ENCODE measurements around the gene TOB1. TPM values are rescaled to one million over a fixed set of nuclear protein-coding genes. Genes with fewer than 3 reads are reported as not detected.

Gene TOB1
- total and polyA plus RNA-seq, 9 of the 15 experiments (the other 6 are each of a cell fraction or from before 2014, with no cell fraction given): 4.8 to 63.7 (median 13.2) TPM

DNA sequence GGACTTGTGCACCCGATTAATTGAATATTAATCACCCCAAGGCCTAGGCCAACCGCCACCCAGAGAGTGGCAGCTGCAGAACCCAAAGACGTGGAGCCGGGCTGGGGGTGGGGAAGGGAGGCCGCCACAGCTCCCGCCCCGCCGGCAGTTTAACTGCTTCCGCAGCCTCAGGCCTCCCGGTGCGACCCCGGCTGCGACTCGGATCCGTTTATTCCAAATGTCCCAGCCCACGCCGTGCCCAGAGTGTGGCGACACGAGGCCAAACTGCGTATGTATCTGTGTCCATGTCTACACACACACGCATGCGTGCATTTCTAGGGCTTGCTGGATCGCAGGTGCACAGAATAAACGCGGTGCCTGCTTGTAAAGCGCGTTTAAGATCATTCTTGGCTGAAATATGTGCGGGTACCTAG is 802 bp upstream of the TOB1 start (continued):
- TF ChIP-seq HEY1 (CRISPR knock-in tag; IDR thresholded peaks at IDR 0.05; ENCODE audit: borderline replicate concordance): no peak
- TF ChIP-seq CHD1 (IDR thresholded peaks at IDR 0.05; ENCODE audit: low read length): peak; percentile 62
- TF ChIP-seq NR1H2 (CRISPR knock-in tag; IDR thresholded peaks at IDR 0.05): 0 out of 2 replicates have a peak, but pooled peaks have one; percentile 59
- no peak for TF ChIP-seq KDM4B (IDR thresholded peaks at IDR 0.05; ENCODE audit: borderline replicate concordance in 2 of 2, low read depth in 1 of 2)
- TF ChIP-seq RNF2 (IDR thresholded peaks at IDR 0.05): 0 out of 2 replicates have a peak, but pooled peaks have one; percentile 24
- TF ChIP-seq ZNF311 (CRISPR knock-in tag; IDR thresholded peaks at IDR 0.05): no peak
- TF ChIP-seq ZNF431 (CRISPR knock-in tag; IDR thresholded peaks at IDR 0.05): peak; percentile 83; the same call in 1 of the 2 replicates
- TF ChIP-seq, protein P1, sequence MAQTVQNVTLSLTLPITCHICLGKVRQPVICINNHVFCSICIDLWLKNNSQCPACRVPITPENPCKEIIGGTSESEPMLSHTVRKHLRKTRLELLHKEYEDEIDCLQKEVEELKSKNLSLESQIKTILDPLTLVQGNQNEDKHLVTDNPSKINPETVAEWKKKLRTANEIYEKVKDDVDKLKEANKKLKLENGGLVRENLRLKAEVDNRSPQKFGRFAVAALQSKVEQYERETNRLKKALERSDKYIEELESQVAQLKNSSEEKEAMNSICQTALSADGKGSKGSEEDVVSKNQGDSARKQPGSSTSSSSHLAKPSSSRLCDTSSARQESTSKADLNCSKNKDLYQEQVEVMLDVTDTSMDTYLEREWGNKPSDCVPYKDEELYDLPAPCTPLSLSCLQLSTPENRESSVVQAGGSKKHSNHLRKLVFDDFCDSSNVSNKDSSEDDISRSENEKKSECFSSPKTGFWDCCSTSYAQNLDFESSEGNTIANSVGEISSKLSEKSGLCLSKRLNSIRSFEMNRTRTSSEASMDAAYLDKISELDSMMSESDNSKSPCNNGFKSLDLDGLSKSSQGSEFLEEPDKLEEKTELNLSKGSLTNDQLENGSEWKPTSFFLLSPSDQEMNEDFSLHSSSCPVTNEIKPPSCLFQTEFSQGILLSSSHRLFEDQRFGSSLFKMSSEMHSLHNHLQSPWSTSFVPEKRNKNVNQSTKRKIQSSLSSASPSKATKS (CRISPR knock-in tag; IDR thresholded peaks at IDR 0.05): no peak
- TF ChIP-seq CBX8 (IDR thresholded peaks at IDR 0.05; ENCODE audit: borderline replicate concordance, extremely low read depth, low read depth, low read length, poor library complexity, severe bottlenecking): no peak
- no peak for TF ChIP-seq ZNF212 (CRISPR knock-in tag; IDR thresholded peaks at IDR 0.05)
- TF ChIP-seq ZNF384 (IDR thresholded peaks at IDR 0.05; ENCODE audit: low read depth, low read length): no peak
- no peak for TF ChIP-seq HIVEP1 (CRISPR knock-in tag; IDR thresholded peaks at IDR 0.05)
- TF ChIP-seq TOE1 (IDR thresholded peaks at IDR 0.05; ENCODE audit: borderline replicate concordance): no peak
- no peak for TF ChIP-seq TOE1 (CRISPR knock-in tag; IDR thresholded peaks at IDR 0.05; ENCODE audit: borderline replicate concordance, low read depth)
- TF ChIP-seq BCLAF1 (IDR thresholded peaks at IDR 0.05; ENCODE audit: borderline replicate concordance in 1 of 2, control insufficient read depth in 1 of 2, low read depth in 2 of 2, low read length in 1 of 2): no peak
- TF ChIP-seq E2F1 (CRISPR knock-in tag; IDR thresholded peaks at IDR 0.05): 0 out of 2 replicates have a peak, but pooled peaks have one; percentile 56
- no peak for TF ChIP-seq GATAD2B (IDR thresholded peaks at IDR 0.05; ENCODE audit: borderline replicate concordance)
- TF ChIP-seq, protein P2, sequence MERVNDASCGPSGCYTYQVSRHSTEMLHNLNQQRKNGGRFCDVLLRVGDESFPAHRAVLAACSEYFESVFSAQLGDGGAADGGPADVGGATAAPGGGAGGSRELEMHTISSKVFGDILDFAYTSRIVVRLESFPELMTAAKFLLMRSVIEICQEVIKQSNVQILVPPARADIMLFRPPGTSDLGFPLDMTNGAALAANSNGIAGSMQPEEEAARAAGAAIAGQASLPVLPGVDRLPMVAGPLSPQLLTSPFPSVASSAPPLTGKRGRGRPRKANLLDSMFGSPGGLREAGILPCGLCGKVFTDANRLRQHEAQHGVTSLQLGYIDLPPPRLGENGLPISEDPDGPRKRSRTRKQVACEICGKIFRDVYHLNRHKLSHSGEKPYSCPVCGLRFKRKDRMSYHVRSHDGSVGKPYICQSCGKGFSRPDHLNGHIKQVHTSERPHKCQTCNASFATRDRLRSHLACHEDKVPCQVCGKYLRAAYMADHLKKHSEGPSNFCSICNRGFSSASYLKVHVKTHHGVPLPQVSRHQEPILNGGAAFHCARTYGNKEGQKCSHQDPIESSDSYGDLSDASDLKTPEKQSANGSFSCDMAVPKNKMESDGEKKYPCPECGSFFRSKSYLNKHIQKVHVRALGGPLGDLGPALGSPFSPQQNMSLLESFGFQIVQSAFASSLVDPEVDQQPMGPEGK (CRISPR knock-in tag; IDR thresholded peaks at IDR 0.05; ENCODE audit: borderline replicate concordance): no peak
- no peak for TF ChIP-seq SPI1 (IDR thresholded peaks at IDR 0.05; ENCODE audit: borderline replicate concordance, low read depth, low read length)

Data from K562 (cell line).